ENCODE measurements around the gene ORM2. TPM values are rescaled to one million over a fixed set of nuclear protein-coding genes. Genes with fewer than 3 reads are reported as not detected.
A peak's percentile ranks its signal among the peaks of the same experiment; 100 is the strongest.

Gene ORM2
- total RNA-seq, 2 experiments from 2014 or later = not detected

DNA sequence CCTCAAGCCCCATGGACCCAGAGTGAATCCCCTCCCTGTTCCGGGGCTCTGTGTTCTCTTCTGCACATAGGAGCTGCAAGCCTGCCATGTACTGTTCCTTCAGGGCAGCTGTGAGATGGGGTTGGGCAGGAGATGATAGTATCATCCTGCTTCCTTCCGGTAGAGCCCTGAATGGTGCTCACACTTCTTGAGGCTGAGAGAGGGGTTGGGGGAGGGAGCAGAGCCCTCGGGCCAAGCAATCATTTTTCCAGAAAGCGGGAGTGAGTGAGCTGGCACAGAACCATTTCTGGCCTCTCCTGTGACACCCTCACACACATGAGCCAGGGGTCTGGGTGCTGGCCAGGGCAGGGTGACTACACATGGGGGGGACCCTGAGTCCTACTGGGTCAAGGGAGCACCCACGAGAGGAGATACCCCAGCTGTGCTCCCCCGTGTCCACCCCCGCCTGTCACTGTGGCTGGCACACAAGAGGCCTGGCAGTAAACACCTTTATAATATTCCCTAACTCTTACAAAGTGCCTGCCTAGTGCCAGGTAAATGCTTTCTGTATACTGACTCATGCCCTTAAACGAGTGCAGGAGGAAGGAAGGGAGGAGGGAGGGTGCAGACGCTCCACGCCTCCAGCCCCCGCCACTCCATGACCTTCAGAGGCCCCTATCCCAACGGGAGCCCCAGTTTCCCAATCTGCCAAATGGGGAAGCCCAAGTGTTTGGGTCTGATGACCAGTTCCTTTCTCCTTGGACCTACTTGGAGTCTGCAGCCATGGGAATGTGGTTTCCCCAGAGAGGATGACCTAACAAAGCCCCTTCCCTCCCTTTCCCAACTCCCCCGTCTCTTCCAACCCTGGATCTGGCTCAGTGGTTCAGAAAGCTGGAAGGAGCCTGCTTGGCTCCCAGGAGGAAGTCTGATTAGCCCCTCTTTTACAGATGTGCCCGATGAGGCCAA is 42.6 kb downstream of the ORM2 start:
- peak overlapping the region; percentile 84 for H3K27ac Mint-ChIP-seq
- DNase-seq = peak; percentile 35
- H3K27me3 Mint-ChIP-seq = no peaks in the 10 kb centered on the region
- H3K4me3 Mint-ChIP-seq = peak overlapping the region; percentile 67
- H3K4me1 Mint-ChIP-seq = peaks cover 77% of the 10 kb centered on the region
- H3K36me3 Mint-ChIP-seq = peaks cover 73% of the 10 kb centered on the region
- H3K9me3 Mint-ChIP-seq = peaks cover 3% of the 10 kb centered on the region

DNA sequence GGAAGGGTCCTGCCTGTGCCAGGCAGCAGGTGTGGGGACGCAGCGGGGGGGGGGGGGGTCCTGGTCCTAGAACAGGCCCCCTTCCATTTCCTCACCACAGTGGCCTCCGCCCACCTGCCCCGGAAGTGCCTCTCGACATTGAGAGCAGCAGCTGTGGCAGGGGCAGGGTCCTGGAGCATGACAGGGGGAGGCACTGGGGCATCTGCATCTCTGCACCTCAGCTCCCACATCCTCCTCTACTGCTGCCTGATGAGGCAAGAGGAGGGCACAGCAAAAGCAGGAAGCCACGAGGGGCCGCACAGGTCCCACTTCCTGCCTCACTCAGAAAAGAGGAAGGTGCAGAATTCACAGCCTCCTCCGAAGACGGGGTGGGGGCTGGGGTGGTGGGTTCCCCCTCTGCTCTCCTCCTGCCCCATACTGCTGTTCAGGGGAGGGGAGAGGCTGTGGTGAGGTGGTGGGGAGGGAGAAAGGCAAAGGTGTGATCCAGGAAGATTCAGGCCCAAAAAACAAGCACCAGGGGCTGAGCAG is 43.3 kb downstream of the ORM2 start:
- peaks cover 73% of the 10 kb centered on the region for H3K36me3 Mint-ChIP-seq
- H3K27ac Mint-ChIP-seq = peak overlapping the region; percentile 84
- DNase-seq = peak; percentile 85
- H3K9me3 Mint-ChIP-seq = peaks cover 3% of the 10 kb centered on the region
- H3K4me3 Mint-ChIP-seq = peak overlapping the region; percentile 67
- H3K27me3 Mint-ChIP-seq = no peaks in the 10 kb centered on the region
- peaks cover 76% of the 10 kb centered on the region for H3K4me1 Mint-ChIP-seq

DNA sequence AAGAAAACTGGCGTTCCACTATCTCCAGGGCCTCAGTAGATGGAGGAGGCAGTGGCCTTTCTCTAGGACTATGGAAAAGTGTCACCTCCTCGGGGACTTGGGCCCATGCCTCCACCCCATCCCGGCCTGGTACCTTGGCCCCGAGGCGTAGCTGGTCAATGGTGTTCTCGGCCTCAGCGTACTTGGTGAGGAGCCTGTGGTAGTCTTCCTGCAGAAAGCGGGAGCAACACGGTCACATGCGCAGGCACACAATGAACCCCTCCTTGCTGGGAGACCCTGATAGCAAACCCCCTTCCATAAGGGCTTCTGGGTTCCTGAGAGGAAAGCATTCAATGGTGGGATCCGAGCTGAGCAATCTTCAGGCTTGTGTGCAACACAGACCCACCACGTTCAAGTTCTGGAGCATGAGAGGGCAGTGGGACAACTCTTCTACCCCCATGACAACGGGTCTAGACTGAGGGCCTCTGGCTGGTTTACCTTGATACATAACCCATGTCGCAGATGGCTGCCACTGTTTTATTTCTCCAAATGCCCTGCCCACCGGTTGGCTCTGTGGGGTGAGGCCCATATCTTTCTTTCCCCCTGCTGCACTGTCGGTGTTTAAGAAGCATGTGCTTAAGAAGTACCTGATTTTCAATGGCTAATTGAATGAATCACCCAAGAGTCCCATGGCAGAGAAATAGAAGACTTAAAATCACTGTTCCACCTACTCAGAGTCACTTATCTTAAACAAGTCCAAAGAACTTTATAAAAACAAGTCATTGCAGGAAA is 44.5 kb downstream of the ORM2 start:
- no peak for DNase-seq
- Mint-ChIP-seq H3K4me3 (peak overlapping the region; percentile 38), H3K9me3 (peaks cover 3% of the 10 kb centered on the region), H3K36me3 (peaks cover 78% of the 10 kb centered on the region), H3K27me3 (no peaks in the 10 kb centered on the region), H3K27ac (peak overlapping the region; percentile 84), H3K4me1 (peaks cover 80% of the 10 kb centered on the region)

DNA sequence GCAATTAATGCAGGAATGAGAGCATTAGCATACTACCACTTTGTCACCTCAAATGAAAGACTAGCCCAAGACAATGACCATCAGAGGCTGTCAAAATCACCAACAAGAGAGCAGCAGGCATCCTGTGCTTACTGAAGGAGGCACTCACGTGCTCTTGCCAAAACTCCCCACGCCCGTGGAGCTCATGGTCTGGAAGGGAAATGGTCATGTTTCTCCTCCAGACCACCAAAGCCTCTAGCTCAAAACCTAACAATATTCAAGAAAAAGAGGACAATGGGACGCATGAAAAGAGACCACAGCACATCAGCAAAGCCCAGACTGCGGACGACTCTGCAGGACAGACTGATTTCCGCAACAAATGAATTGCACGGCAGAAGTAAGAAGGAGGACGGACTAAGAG is 45.3 kb downstream of the ORM2 start:
- no peak for DNase-seq
- Mint-ChIP-seq H3K27ac (peak overlapping the region; percentile 84), H3K9me3 (no peaks in the 10 kb centered on the region), H3K36me3 (peaks cover 77% of the 10 kb centered on the region), H3K27me3 (no peaks in the 10 kb centered on the region), H3K4me3 (peak overlapping the region; percentile 4), H3K4me1 (peaks cover 81% of the 10 kb centered on the region)

DNA sequence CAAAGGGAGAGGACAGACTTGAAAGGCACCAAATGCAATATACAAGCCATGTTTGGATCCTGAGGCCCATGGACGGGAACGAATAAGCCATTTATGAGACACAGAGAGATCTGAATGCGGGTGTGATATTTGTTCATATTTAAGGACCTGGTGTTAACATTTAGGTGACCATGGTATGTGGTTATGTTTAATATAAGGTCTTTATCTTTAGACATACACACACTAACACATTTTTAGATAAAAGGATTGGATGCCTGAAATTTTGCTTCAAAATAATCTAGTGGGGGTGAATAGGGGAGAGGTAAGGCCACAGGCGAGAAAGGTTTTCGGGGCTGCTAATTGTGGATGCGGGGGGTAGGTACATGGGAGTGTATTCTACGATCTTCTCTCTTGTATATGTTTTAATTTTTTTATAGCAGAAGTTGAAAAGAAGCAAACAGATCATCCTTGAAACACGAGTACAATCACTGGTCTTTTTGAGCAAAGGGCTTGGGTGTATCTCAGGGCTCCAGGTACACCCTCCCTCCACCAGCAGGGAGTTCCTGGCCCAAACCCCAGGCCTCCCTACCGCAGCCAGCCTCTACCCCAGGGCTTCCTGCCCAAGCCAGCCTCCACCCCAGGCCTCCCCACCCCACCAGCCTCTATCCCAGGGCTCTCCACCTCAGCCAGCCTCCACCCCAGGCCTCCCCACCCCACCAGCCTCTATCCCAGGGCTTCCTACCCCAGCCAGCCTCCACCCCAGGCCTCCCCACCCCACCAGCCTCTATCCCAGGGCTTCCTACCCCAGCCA is 45.9 kb downstream of the ORM2 start:
- no peak for DNase-seq
- Mint-ChIP-seq H3K27ac (peak overlapping the region; percentile 84), H3K9me3 (no peaks in the 10 kb centered on the region), H3K4me3 (peak overlapping the region; percentile 40), H3K27me3 (no peaks in the 10 kb centered on the region), H3K36me3 (peaks cover 79% of the 10 kb centered on the region), H3K4me1 (peaks cover 83% of the 10 kb centered on the region)

DNA sequence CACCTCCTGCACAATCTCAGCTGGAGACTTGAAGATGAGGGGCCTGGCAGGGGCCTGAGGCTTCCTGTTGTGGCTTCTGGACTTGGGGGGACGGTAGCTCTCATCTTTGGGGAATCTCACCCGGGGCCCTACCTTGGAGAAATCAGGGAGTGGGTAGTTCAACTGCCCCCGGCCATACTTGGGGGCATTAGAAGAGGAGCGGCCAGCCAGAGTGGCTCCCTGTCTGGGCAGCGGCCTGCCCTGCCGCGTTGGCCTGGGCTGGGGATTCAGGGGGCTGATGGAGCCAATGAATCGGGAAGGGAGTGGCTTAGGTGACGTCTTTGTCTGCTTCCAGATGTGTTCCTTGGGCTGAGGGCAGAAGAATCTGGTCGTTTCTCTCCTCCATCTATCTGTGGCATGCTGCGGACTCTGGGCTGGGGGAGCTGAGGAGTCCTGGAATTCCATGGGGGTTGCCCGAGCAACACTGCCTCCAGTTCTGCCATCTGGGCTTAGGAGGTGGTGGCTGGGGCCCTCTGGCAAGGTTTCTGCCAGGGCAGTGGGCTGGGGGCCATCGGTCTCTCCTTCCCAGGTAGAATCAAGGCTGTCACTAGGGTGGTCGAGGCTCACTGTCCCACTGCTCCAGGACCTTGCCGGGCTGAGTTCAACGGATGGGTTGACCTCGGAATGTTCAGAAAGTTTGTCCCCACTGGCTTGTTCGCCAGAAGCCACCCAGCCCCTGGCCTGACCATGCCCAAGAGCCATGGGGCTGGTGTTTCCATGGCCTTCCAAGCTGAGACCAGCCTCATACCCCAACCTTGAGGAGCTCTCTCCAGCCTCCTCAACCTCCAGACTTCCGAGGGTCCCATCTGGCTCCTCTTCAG is 47.1 kb downstream of the ORM2 start:
- H3K27me3 Mint-ChIP-seq = no peaks in the 10 kb centered on the region
- H3K4me1 Mint-ChIP-seq = peaks cover 82% of the 10 kb centered on the region
- H3K36me3 Mint-ChIP-seq = peaks cover 79% of the 10 kb centered on the region
- H3K27ac Mint-ChIP-seq = peak overlapping the region; percentile 91
- H3K9me3 Mint-ChIP-seq = no peaks in the 10 kb centered on the region
- DNase-seq = no peak
- no peak overlapping the region for H3K4me3 Mint-ChIP-seq

DNA sequence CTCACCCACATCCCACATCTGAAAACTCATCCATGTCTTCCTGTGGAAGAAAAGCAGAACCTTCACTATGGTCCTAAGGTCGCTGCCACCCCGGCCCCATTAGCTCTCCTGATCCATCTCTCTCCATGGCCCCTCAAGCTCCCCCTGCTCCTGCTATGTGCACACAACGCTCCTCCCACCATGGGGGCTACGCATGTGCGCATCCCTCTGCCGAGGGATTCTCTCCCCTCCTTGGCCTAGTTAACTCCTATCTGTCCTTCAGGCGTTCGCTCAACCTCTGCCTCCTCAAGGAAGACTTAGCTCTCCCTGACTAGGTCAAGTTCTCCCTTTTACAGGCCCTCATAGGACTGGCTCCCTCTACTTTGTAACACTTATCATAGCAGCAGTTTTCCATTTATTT is 48.3 kb downstream of the ORM2 start:
- DNase-seq = no peak
- Mint-ChIP-seq H3K4me3 (peak overlapping the region; percentile 26), H3K4me1 (peaks cover 84% of the 10 kb centered on the region), H3K27ac (peak overlapping the region; percentile 91), H3K36me3 (peaks cover 85% of the 10 kb centered on the region), H3K27me3 (no peaks in the 10 kb centered on the region), H3K9me3 (no peaks in the 10 kb centered on the region)

DNA sequence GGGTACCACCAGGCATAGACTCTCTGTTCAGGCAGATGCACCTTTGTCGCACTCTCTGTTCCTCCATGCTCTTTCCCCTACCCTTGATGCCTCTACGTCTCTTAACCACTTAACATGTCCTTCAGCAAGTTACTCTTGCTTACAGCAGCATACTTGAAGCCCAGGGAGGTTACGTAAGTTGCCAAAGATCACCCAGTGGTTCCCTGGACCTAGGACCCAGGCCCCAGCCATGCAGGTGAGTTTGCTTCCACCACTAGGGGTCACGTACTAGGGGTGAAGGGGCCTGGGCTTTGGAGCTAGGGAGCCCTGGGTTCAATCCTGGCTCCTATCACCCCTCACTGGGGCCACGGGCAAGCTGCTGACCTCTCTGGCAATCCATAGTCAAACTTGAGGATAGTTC is 49.2 kb downstream of the ORM2 start:
- no peaks in the 10 kb centered on the region for H3K9me3 Mint-ChIP-seq

More for the DNA sequence above, 49.2 kb downstream of the ORM2 start:
- peak overlapping the region; percentile 22 for H3K4me3 Mint-ChIP-seq
- H3K36me3 Mint-ChIP-seq = peaks cover 84% of the 10 kb centered on the region
- no peak for DNase-seq
- peaks cover 78% of the 10 kb centered on the region for H3K4me1 Mint-ChIP-seq
- peak overlapping the region; percentile 91 for H3K27ac Mint-ChIP-seq
- no peaks in the 10 kb centered on the region for H3K27me3 Mint-ChIP-seq

Other genes starting within 250 kb of the ORM2 start
- not detected for gene KIF12, start 230.6 kb upstream of the ORM2 start, total RNA-seq
- gene COL27A1, start 174.3 kb upstream of the ORM2 start, total RNA-seq = 10 to 100 TPM; 11.4 to 12.2 TPM
- gene ORM1, start 6.8 kb upstream of the ORM2 start, total RNA-seq = not detected
- 100 to 1,000 TPM; 129 to 130 TPM for gene AKNA, start 58.1 kb downstream of the ORM2 start, total RNA-seq
- gene WHRN, start 175.6 kb downstream of the ORM2 start, total RNA-seq = 1 to 10 TPM; 4.6 to 5.8 TPM